SJSA1 (cell line): ENCODE measurements around the gene TOPAZ1. TPM values are rescaled to one million over a fixed set of nuclear protein-coding genes. Genes with fewer than 3 reads are reported as not detected.
"Not testable (repeated sequence)": the region's sequence is repeated elsewhere in the genome, so short reads cannot be mapped to it uniquely, and the experiment has no call there.

Experiments used
- DNase-seq, 2 experiments: peaks; one replicate each; pipeline ENCODE4 v3.0.0-alpha.2; 2015 to 2020; ENCODE audit warnings: low spot score in 2 of 2, low read depth in 1 of 2
- H3K27ac ChIP-seq: fragments of 250-450 bp; sonication (Bioruptor Pico); 2 replicates; pipeline ENCODE4 v1.5.1; 2020; ENCODE audit warnings: mild to moderate bottlenecking, moderate library complexity
- H3K27me3 ChIP-seq: fragments of 250-450 bp; sonication (Bioruptor Pico); replicated peaks from 2 replicates; pipeline ENCODE4 v1.5.1; 2020; ENCODE audit warnings: mild to moderate bottlenecking, moderate library complexity
- H3K36me3 ChIP-seq: fragments of 250-450 bp; sonication (Bioruptor Pico); 2 replicates; pipeline ENCODE4 v1.5.1; 2020; ENCODE audit warnings: mild to moderate bottlenecking
- H3K4me1 ChIP-seq: fragments of 250-450 bp; sonication (Bioruptor Pico); replicated peaks from 2 replicates; pipeline ENCODE4 v1.6.1; 2021; ENCODE audit warnings: mild to moderate bottlenecking
- H3K4me3 ChIP-seq: fragments of 250-450 bp; sonication (Bioruptor Pico); 2 replicates; pipeline ENCODE4 v1.5.1; 2020; ENCODE audit warnings: mild to moderate bottlenecking
- H3K9me3 ChIP-seq: fragments of 250-450 bp; sonication (Bioruptor Pico); replicated peaks from 2 replicates; pipeline ENCODE4 v1.5.1; 2020; ENCODE audit warnings: mild to moderate bottlenecking
- total RNA-seq: library from RNA; depleted of rRNA; stranded (reverse); fragments of >200 nt; shearing (Covaris generic); gene quantifications from 2 replicates; pipeline ENCODE4 v1.2.3, GENCODE V29; 2014

TOPAZ1 gene
- total RNA-seq, 1 experiment from 2014 or later, result not detected

- Histone ChIP-seq H3K36me3 (no peaks in the 10 kb centered on the region), H3K27me3 (no peaks in the 10 kb centered on the region), H3K27ac (no peak overlapping the region), H3K4me3 (no peak overlapping the region), H3K9me3 (no peaks in the 10 kb centered on the region), H3K4me1 (no peaks in the 10 kb centered on the region)
- no peak for DNase-seq
Measured at GRCh38 chr3:44326515-44326914, 84.8 kb downstream of the TOPAZ1 start.

- DNase-seq, result no peak
- Histone ChIP-seq H3K27ac (no peak overlapping the region), H3K27me3 (0 out of 2 replicates have a peak, but pooled peaks cover 3% of the 10 kb centered on the region), H3K4me1 (no peaks in the 10 kb centered on the region), H3K4me3 (no peak overlapping the region), H3K36me3 (no peaks in the 10 kb centered on the region), H3K9me3 (no peaks in the 10 kb centered on the region)
Measured at GRCh38 chr3:44329946-44330345, 88.3 kb downstream of the TOPAZ1 start.

DNA sequence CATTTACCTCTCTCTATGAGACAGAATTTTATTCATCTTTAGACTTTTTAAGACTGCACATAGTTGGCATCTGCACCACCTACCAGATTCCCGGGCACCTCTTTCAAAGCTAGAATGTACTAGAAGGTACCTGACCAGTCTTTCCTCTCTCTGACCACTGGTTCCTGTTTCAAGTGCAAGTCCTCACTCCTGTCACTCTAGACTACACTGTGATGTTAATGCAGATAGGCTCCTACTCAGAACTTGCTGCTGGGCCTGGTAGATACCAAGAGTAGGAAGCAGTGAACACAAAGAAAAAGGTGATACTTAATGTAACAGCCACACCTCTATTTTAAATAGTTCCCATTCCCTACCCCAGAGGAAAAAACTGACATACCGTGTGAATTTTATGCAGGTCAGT is 88.8 kb downstream of the TOPAZ1 start:
- Histone ChIP-seq H3K4me3 (no peak overlapping the region), H3K4me1 (no peaks in the 10 kb centered on the region), H3K27ac (no peak overlapping the region), H3K27me3 (0 out of 2 replicates have a peak, but pooled peaks cover 3% of the 10 kb centered on the region), H3K36me3 (no peaks in the 10 kb centered on the region), H3K9me3 (no peaks in the 10 kb centered on the region)
- DNase-seq, result no peak

DNA sequence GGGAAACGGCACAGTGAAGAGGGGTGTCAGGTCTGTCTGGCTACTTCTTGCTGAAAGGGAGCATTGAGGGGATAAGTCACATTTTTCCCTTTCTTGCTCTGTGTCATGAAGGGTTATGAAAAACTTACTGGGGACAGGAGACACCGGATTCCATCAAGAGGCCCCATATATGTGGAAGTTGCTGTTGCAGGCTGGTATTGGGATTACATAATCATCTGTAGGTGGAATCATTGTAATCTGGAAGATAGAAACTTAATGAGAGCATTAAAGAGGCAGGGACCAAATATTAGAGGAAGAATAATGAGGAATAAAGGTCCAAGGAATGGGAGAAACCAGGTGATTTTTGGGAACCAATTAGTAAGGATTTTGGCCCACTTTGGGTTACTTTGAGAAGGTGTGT is 92.6 kb downstream of the TOPAZ1 start:
- Histone ChIP-seq H3K9me3 (no peaks in the 10 kb centered on the region), H3K27me3 (0 out of 2 replicates have a peak, but pooled peaks cover 3% of the 10 kb centered on the region), H3K4me3 (no peak overlapping the region), H3K4me1 (peaks cover 4% of the 10 kb centered on the region; the same call in 1 of the 2 replicates), H3K27ac (no peak overlapping the region), H3K36me3 (no peaks in the 10 kb centered on the region)
- DNase-seq, result no peak

DNA sequence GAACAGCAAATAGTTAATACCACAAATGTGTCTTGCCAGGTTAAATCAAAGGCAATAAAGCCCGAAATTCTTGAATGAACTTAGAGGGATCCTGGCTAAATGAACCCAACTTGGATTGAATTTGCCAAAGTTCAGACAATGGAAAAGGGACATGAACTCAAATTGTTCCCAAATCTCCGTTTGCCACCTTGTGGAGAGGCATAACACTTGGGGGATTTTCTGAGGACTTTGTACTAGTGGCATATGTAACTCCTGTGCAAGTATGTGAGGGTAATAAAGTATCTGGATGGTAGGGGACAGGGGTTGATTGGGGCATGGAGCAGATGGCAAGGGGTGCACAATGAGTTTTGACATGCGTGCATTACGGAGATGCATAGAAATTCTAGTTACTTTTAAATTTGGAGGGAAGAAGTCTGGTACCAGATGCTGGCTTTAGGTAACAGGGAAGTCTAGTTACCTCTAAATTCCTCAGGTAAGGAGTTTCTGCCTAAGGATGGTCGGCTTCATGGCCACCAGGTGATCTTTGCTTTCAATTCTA is 95.6 kb downstream of the TOPAZ1 start:
- Histone ChIP-seq H3K36me3 (0 out of 2 replicates have a peak, but pooled peaks cover 4% of the 10 kb centered on the region), H3K4me3 (peak overlapping the region; percentile 71), H3K27me3 (0 out of 2 replicates have a peak, but pooled peaks cover 3% of the 10 kb centered on the region), H3K9me3 (no peaks in the 10 kb centered on the region), H3K27ac (peak overlapping the region; percentile 63; the same call in 1 of the 2 replicates), H3K4me1 (peaks cover 13% of the 10 kb centered on the region)
- DNase-seq, result no peak

DNA sequence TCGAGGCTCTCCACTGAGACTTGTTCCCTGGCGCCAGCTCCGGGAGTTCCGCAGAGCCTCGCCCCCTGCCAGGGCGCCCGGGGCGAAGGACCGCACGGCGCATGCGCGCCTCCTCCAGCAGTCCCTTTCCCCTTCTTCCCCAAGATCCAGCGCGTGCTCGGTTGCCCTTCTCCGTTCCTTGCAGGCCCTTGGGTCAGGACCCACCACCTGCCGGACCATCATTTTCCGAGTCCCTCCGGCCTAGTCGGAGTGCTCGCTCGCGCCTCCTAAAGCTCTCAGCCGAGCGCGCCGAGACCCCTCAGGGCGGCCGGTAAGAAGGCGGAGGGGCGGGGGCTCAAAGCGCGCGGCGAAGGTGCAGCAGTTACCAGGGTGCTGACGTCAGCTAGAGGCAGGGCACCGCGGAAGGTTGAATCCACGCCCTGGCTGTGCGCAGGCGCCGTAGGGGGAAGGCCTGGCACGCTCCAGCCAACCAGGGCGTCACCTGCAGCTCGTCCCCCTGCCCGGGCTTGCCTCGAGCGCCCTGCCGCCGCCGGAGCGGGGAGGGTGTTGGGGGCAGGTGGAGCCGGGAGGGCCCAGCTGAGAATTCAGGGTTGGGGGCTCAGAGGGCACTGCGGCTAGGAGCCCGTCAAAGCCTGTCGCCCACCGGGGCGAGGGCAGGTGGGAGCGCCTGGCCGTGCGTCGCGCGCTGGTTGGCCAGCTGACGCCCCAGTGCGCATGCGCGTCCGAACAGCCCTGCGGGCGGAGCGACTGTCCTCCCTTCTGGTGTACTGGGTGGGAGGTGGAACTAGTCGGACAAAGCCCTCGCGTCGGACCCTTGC is 96.5 kb downstream of the TOPAZ1 start, which contains the start of gene TCAIM:
Gene TCAIM (plus strand): TSS at position 757 of the 818 bp plus-strand sequence. CDS start 16,017 bp downstream, outside the sequence.
- H3K36me3 ChIP-seq, result 0 out of 2 replicates have a peak, but pooled peaks cover 4% of the 10 kb centered on the region
- peaks cover 20% of the 10 kb centered on the region for H3K4me1 ChIP-seq
- no peaks in the 10 kb centered on the region for H3K9me3 ChIP-seq
- peak within 1 kb of the TSS; percentile 71 for H3K4me3 ChIP-seq
- 0 out of 2 replicates have a peak, but pooled peaks cover under 1% of the 10 kb centered on the region for H3K27me3 ChIP-seq
- peak within 1 kb of the TSS; percentile 63 for H3K27ac ChIP-seq
- DNase-seq, result peak; percentile 96 to 98

- peak overlapping the region; percentile 71 for H3K4me3 ChIP-seq
- 0 out of 2 replicates have a peak, but pooled peaks cover 4% of the 10 kb centered on the region for H3K36me3 ChIP-seq
- no peak for DNase-seq
- H3K27ac ChIP-seq, result peak overlapping the region; percentile 63
- H3K27me3 ChIP-seq, result no peaks in the 10 kb centered on the region
- H3K4me1 ChIP-seq, result peaks cover 20% of the 10 kb centered on the region
- no peaks in the 10 kb centered on the region for H3K9me3 ChIP-seq
Measured at GRCh38 chr3:44338828-44339127, 97.1 kb downstream of the TOPAZ1 start.

DNA sequence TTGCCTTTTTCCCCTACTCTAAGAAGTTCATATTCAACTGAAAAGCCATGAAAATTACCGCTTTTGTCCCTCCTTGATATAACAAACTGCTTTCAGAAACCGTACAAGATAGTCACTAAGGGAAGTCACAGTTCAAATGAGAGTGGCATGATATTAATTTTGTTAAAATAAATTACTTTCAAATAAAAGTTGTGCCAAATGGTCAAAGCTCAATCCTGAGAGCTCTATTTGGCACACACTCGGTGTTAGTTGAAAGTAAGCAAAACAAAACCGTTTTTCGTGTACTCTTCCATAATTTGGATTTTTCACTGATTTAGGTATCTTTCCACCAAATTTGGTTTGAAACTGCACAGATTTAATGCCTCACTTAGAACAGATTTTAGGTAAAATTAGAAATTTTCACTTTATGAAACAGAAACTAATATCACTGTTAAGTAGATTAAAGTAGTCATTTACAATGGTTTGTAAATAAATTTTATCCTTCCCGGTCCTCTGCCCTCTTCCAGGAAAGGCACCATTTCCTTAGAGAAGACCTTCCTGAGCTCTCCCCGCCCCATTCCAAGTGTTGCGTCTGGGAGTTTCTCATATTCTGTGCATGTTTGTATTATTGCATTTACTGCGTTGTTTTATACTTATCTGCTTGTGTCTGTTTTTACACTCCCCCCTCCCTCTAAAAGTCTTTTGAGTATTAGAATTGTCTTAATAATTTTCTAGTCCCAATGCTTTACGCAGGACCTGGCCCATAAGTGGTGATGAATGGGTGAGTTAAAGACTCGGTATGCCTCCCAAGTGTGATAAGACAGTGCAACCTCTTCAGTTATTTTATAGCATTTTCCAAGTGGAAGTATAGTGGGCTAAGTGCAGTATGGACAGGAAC is 97.7 kb downstream of the TOPAZ1 start:
- DNase-seq, result no peak
- Histone ChIP-seq H3K4me1 (peaks cover 20% of the 10 kb centered on the region), H3K27me3 (no peaks in the 10 kb centered on the region), H3K9me3 (no peaks in the 10 kb centered on the region), H3K36me3 (0 out of 2 replicates have a peak, but pooled peaks cover 4% of the 10 kb centered on the region), H3K4me3 (peak overlapping the region; percentile 71), H3K27ac (peak overlapping the region; percentile 63; the same call in 1 of the 2 replicates)

DNA sequence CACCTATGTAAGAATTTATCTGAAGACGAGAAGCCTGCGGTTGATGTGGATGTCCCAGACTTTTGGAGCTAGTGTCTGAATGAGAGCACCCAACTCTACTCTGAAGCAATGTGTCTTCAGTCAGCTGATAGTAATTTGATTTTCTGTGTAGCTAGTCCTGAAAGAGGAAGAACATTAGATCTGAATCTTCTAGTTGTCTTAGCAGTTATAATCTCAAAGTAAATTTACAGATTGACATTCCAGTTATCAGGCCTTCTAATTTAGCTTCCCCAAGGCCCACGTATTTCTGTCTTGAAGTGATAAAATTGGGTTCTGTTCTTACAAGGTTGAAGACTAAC is 98.3 kb downstream of the TOPAZ1 start:
- Histone ChIP-seq H3K4me3 (no peak overlapping the region), H3K27me3 (no peaks in the 10 kb centered on the region), H3K36me3 (0 out of 2 replicates have a peak, but pooled peaks cover 4% of the 10 kb centered on the region), H3K9me3 (no peaks in the 10 kb centered on the region), H3K27ac (no peak overlapping the region), H3K4me1 (peaks cover 20% of the 10 kb centered on the region)
- DNase-seq, result no peak

DNA sequence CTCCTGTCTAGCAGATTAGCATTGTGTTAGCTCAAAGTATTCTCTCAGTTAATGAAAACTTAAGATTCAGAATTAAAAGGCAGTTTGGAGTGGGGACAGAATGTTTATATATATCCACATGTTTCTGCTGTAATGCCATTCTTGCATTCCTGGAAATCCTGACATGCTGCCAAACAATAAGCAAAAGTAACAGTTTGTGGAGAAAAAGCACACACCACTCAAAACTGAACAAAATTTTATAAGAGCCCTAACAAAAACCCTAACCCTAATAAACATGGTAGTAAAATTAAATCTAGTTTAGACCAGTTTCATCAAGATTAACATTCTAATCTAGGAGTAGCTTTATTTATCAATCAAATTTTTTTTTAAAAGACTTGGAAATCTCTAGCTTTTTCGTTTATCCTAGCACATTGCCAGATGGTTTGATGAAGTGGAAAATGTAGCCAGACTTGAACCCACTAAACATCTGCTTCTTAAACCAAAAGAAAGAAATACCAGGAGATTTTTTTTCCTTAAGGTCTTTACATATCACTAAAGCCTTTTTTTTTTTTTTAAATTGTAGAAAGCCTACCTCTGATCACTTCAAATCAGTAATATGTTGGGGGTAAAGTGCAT is 100.6 kb downstream of the TOPAZ1 start:
- peaks cover 20% of the 10 kb centered on the region for H3K4me1 ChIP-seq
- 0 out of 2 replicates have a peak, but pooled peaks cover 4% of the 10 kb centered on the region for H3K36me3 ChIP-seq
- peak in 1 of 2 experiments; percentile 71 for DNase-seq
- H3K27me3 ChIP-seq, result no peaks in the 10 kb centered on the region
- no peak overlapping the region for H3K4me3 ChIP-seq
- H3K9me3 ChIP-seq, result no peaks in the 10 kb centered on the region
- H3K27ac ChIP-seq, result peak overlapping the region; percentile 69

GRCh38 chr3:44343421-44343820 is 101.7 kb downstream of the TOPAZ1 start:
- Histone ChIP-seq H3K4me3 (no peak overlapping the region), H3K4me1 (peaks cover 17% of the 10 kb centered on the region), H3K27ac (no peak overlapping the region), H3K36me3 (0 out of 2 replicates have a peak, but pooled peaks cover 4% of the 10 kb centered on the region), H3K27me3 (no peaks in the 10 kb centered on the region), H3K9me3 (no peaks in the 10 kb centered on the region)
- DNase-seq, result no peak

- H3K4me3 ChIP-seq, H3K36me3 ChIP-seq, H3K9me3 ChIP-seq, H3K27me3 ChIP-seq, H3K27ac ChIP-seq, DNase-seq: not testable (repeated sequence)
- H3K4me1 ChIP-seq, result peaks cover 12% of the 10 kb centered on the region
Measured at GRCh38 chr3:44346590-44346989, 104.9 kb downstream of the TOPAZ1 start.

GRCh38 chr3:44348993-44349392 is 107.3 kb downstream of the TOPAZ1 start:
- no peaks in the 10 kb centered on the region for H3K4me1 ChIP-seq
- no peak overlapping the region for H3K4me3 ChIP-seq
- H3K27ac ChIP-seq, result no peak overlapping the region
- H3K9me3 ChIP-seq, result no peaks in the 10 kb centered on the region
- no peaks in the 10 kb centered on the region for H3K36me3 ChIP-seq
- H3K27me3 ChIP-seq, result no peaks in the 10 kb centered on the region
- DNase-seq, result no peak
